Stromal cell of bone marrow (primary cell): ENCODE data around the gene NAV3.
"Not testable (repeated sequence)": the region's sequence is repeated elsewhere in the genome, so short reads cannot be mapped to it uniquely, and the experiment has no call there.

Source experiments
- DNase-seq: peaks from one replicate; pipeline ENCODE4 v3.0.0-alpha.2; 2012; ENCODE audit warnings: low read depth

The NAV3 gene

GRCh38 chr12:78040111-78040510 is 209.4 kb downstream of the NAV3 start:
- no peak for DNase-seq

DNA sequence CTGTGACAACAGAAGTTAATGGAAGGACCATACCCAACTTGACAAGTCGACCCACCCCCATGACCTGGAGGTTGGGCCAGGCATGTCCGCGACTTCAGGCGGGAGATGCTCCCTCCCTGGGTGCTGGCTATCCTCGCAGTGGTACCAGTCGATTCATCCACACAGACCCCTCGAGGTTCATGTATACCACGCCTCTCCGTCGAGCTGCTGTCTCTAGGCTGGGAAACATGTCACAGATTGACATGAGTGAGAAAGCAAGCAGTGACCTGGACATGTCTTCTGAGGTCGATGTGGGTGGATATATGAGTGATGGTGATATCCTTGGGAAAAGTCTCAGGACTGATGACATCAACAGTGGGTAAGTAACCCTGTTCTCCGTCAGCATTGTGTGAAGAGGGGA is 220.1 kb downstream of the NAV3 start:
- no peak for DNase-seq

DNA sequence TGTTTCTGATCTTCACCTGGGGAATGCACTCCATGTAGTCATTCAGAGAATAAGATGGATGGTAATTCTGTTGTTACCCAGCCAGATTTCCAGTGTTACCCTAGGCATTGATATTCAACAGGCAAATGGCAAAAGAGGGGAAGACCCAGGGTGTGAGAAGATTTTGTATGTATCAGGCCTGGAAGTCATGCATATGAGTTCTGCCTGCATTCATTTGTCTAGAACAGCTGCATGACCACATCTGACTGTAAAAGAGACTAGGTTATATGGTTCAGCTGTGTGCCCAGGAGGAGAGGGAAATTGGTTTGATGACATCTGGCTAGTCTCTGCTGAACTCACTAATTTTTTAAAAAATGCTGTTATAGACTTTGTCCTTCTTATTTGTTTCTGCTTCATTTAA is 224.9 kb downstream of the NAV3 start:
- DNase-seq = no peak

- DNase-seq = no peak
These were observed 226.4 kb downstream of the NAV3 start for GRCh38 chr12:78057075-78057474.

DNA sequence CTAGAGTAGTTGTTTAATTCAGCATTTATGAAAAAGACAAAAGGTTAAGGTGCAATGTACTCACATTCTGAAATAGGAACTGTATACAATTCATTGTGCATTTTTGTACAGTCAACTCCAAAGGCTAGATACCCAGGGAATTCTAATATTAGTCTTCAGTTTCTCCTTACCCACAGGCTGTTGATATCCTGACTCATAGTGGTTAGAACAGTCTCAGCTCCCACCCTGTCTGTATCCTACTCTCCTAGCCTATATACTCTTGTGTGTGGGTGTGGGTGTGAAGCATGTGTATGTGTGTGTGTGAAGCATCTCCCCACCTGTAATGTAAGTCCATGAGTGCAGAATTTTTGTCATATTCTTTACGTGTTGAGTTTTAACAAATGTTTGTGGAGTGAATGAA is 229.5 kb downstream of the NAV3 start:
- DNase-seq = peak; percentile 20

- peak; percentile 48 for DNase-seq
These were observed 232.1 kb downstream of the NAV3 start for GRCh38 chr12:78062786-78063185.

GRCh38 chr12:78081590-78082314 is 251.1 kb downstream of the NAV3 start:
- DNase-seq = no peak

- peak; percentile 41 for DNase-seq
These were observed 255.0 kb downstream of the NAV3 start for GRCh38 chr12:78085542-78086182.

DNA sequence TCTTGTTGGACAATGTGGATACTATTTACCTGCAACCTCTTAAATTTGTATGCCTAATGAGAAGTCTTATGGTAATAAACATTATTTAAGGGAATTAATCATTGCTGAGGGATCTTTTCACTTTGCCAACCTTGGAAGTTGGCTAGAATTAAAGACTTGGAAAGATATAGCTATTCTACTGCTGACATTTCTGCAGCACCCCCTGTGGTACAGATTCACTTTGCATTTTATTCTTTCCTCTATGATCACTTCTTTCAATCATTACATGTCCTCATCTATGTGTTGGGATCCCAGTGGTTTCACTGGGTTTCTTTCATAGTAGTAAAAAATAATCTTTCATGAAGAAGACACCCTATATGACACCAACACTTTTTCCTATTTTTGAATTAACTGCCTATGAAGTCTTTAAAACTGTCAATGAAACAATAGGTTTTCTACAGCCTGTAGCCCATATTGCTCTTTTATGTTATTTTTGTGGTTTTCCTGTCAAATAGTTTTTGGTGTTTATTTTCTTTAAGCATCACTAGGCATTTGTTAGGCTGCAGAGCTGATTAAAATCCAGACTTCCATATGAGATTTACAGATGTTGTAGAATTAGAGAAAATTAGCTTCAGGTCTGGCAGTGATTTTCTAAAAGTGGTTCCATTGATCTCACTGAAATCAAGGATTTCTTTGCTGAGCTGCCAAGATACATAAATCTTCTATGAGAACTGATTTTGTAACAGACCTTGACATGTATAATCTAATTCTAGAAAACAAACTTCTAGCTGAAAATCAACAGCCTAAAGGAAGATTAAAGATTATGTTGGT is 256.1 kb downstream of the NAV3 start:
- DNase-seq = no peak

- no peak for DNase-seq
These were observed 256.6 kb downstream of the NAV3 start for GRCh38 chr12:78087363-78087675.

- no peak for DNase-seq
These were observed 257.7 kb downstream of the NAV3 start for GRCh38 chr12:78088391-78088832.

DNA sequence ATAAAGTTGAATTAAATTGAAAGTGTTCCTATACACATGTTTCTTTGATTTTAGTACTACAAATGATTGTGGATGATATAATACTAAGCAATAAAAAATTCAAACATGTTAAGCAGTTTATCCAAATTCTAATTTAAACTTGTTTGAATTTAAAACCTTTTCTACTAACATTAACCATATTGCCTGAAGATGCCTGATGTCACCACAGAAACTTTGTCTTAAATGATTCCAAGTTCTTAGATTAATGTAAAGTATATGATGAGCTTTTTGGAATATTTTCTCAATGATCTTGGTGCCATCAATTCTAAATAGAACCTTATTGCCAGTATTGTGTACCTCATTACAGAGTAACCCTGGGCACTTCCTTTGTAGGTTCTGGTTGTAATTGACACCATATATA is 259.6 kb downstream of the NAV3 start:
- no peak for DNase-seq

DNA sequence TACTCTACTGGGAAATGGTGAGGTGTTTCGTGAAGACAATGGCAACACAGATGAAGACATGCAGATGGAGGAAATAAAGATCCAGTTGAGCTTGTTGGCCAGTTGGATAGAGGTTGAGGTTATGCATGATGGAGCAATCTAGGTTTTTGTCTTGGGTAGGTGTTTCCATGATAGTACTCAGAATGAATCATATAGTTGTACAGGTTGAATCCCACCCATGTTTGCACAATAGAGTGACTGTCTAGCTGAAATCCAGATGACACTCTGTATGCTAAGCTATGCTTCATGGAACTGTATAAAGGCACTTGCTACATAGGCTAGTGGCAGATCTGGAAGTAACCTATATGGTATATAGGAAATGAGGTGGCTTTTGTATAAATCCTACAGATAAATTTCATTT is 264.9 kb downstream of the NAV3 start:
- no peak for DNase-seq

DNA sequence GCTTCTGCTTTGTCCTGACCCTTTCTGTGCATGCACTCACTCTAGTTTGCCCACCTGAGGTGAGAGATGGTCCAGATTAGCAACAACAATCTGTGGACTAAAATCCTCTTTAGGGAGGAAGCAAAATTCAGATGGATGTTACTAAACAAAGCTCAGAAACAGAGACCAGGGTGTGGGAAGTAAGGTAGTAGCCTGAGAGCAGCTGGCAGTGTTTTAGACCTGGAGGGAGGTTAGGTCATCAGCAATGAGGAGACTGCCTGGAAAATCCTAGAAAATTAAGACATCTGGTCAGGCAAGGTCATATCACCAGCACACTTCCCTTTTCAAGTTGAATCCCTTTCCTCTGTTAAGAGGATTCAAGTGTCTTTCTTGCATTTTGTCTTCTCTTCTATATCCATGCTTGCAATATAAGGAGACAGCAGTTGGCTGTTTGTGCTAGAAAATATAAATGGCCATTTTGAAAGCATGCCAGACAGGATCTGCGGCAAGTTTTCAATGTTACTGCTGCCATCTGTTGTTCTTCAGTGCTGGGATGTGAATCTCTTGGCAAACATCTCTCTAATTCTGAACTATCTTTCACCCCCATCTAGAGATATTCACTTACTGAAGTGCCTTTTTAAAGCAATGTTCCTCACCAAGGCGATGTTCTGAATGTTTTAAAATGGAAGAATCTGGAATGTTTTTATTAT is 266.4 kb downstream of the NAV3 start:
- peak; percentile 40 for DNase-seq

GRCh38 chr12:78099806-78100205 is 269.1 kb downstream of the NAV3 start:
- DNase-seq = no peak

DNA sequence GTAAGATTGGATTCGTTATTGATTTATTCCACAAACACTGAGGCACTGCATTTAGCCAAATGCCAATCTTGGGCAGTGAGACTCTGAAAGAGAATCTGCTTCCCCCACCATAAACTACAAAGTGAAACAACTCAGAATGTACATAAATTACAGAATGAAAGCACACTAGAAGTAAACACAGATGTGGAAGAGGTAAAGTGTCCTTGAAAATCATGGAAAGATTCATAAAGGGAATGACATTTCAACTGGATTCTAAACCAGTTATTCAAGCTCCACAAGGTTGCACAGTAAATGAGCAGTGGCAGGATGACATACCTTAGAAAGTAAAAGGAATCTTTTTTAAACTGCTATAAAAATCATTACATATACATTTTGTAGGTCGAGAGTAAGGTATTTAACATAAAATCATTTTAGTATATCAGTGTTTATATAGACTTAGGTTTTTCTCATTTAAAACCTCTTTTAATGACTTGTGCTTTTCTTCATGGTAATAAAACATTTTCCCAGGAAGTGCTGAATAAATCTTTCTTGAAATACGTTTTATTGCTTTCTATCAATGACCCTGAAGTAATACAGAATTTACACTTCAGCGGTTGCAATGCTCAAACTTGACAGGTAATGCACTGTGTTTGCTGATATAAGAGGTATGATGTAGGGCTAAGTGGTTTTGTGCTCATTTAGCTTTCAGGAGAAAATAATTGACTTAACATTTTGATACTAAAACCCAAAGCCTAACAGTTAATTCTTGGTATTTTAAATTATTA is 270.6 kb downstream of the NAV3 start:
- no peak for DNase-seq

- no peak for DNase-seq
These were observed 271.4 kb downstream of the NAV3 start for GRCh38 chr12:78101946-78102635.

DNA sequence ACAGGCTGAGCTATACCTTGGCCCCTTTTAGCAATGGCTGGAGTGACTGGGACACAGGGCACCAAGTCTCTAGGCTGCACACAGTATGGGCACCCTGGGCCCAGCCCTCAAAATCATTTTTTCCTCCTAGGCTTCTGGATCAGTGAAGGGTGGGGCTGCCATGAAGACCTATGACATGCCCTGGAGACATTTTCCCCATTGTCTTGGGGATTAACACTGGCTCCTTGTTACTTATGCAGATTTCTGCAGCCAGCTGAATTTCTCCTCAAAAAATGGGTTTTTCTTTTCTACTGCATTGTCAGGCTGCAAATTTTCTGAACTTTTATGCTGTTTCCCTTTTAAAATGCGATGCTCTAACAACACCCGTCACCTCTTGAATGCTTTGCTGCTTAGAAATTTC is 272.1 kb downstream of the NAV3 start:
- DNase-seq = not testable (repeated sequence)

GRCh38 chr12:78115889-78116288 is 285.2 kb downstream of the NAV3 start:
- no peak for DNase-seq

GRCh38 chr12:78118036-78118435 is 287.3 kb downstream of the NAV3 start:
- no peak for DNase-seq

- DNase-seq = no peak
These were observed 287.8 kb downstream of the NAV3 start for GRCh38 chr12:78118486-78118885.
